Measurements from ENCODE around the gene BATF3.
A peak's percentile ranks its signal among the peaks of the same experiment; 100 is the strongest.

Gene BATF3

GRCh38 chr1:212702672-212703071 lies 3.0 kb upstream of the BATF3 start:
- no peak for DNase-seq

DNA sequence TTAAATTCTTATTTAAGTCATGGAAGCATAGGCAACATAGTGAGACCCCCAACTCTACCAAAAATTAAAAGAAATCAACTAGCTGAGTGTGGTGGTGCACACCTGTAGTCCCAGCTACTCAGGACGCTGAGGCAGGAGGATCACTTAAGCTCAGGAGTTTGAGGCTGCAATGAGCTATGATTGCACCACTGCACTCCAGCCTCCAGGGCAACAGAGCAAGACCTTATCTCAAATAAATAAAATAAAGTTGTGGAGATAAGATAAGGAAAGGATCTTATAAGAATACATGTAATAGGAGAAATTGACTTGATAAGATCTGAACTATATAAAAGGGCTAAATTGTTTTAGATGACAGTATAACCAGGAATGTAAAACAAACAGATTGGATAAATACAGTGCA lies 2.3 kb upstream of the BATF3 start:
- DNase-seq: no peak

DNA sequence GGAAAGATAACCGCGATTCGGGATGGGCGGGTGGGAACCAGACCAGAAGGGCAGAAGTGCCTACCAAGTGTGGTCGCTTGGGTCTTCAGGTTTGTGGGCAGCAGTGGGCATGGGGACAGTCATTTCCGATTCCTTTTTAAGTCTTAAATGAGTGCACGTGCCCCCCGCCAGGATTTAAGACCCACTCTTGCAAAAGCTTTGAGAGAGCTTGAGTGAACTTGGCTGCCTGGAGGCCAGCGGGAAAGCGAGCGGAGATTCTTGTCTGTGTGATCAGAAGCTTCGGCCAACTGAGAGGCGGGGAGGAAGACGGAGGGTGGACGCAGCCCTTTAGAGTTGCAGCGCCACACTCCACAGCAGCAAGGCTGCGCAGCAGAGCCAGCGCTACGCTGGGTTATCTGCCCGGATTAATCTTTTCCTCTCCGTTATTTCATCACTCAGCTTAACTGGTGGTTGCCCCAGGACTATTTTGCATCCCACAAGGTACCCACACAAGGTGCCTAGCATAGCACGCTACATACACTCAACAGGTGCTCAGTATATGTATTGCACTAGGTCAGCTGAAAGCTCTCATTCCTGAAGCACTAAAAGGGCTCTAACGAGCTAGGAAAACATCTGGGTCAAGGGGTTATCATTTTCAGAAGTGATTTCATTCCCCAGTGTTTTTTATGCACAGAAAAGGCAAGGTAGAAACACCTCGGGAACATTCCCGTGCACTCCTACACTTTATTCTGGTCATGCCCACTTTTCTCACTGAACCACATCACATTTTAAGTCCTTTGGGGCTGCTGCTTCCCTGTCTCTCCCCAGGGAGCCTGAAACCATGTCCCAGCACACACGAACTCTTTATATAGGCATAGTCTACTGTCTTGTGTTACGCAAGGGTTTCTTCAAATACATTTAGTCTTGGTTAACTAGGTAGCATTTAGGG lies 1.5 kb upstream of the BATF3 start:
- peak in 1 of 2 experiments; percentile 56 for DNase-seq

- peak; percentile 73 to 77 for DNase-seq
Measured at GRCh38 chr1:212700223-212700891, 717 bp upstream of the BATF3 start.

- DNase-seq: peak; percentile 73 to 76
Measured at GRCh38 chr1:212699104-212699624, 476 bp downstream of the BATF3 start.

GRCh38 chr1:212698467-212699103 lies 1.1 kb downstream of the BATF3 start:
- DNase-seq: no peak

DNA sequence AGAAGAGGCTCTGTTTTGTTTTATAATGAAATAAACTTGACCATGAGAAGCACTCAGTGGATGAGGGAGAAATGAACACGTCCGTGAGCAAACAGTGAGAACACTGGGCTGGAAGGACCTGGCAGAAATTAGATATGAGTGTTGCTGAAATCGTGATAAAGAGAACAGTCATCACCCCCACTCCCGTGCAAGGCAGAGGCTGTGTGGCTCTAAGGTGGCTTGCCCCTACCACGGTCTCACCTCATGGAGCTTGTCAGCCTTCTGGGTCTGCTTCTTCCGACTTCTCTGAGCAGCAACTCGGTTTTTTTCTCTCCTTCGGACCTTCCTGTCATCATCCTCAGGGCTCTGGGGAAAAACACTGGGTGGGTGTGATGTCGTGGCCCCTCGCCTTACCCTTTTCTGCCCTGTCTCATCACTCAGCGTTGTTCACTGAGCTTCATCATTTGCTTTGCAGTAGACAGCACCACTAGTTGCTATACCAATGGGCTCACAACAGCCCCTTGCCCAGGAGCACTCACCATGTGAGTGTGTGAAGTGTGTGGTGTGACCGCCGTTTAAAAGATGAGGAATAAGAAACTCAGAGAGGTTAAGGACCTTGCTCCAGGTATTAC lies 2.8 kb downstream of the BATF3 start:
- DNase-seq: no peak

- no peak for DNase-seq
Measured at GRCh38 chr1:212692774-212693644, 6.6 kb downstream of the BATF3 start.

- DNase-seq: peak; percentile 49 to 60
Measured at GRCh38 chr1:212691561-212692071, 8.0 kb downstream of the BATF3 start.

GRCh38 chr1:212690816-212691403 lies 8.7 kb downstream of the BATF3 start:
- DNase-seq: no peak

- no peak for DNase-seq
Measured at GRCh38 chr1:212689758-212690529, 9.7 kb downstream of the BATF3 start.

- DNase-seq: no peak
Measured at GRCh38 chr1:212689196-212689725, 10.4 kb downstream of the BATF3 start.

GRCh38 chr1:212688341-212689047 lies 11.1 kb downstream of the BATF3 start:
- no peak for DNase-seq

DNA sequence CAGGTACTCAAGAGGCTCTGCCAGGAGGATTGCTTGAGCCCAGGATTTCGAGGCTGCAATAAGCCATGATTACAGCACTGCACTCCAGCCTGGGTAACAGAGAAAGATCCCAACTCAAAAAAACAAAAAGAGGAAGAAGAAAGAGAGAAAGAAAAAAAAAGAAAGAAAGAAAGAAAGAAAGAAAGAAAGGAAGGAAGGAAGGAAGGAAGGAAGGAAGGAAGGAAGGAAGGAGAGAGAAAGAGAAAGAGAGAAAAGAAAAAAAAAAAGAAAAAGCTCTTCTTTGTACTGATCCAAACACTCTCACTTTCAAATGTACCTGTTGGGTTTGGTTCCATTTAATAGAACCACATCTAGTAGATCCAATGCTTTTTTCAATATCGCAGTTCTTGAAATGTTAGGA lies 11.8 kb downstream of the BATF3 start:
- DNase-seq: no peak

GRCh38 chr1:212686591-212686990 lies 13.0 kb downstream of the BATF3 start:
- no peak for DNase-seq

- no peak for DNase-seq
Measured at GRCh38 chr1:212686069-212686468, 13.6 kb downstream of the BATF3 start.

DNA sequence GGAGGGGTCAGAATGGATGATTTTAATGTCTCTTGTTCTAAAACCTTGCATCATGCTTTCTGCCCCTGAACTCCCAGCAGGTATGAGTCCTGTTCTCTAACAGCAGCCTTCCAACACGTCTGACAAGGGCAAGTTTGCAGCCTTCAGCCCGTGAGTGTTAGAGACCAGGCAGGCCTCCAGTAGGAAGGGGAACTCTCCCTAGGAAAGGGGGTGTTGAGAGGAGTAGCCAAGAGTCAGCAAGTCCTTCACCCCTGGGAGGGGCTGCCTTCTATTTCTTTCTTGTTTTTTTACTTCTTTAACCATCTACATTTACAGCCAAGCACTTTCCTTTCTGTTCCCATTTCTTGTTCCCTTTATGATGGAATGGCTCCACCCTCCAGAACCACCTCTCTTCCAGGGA lies 14.2 kb downstream of the BATF3 start:
- no peak for DNase-seq

DNA sequence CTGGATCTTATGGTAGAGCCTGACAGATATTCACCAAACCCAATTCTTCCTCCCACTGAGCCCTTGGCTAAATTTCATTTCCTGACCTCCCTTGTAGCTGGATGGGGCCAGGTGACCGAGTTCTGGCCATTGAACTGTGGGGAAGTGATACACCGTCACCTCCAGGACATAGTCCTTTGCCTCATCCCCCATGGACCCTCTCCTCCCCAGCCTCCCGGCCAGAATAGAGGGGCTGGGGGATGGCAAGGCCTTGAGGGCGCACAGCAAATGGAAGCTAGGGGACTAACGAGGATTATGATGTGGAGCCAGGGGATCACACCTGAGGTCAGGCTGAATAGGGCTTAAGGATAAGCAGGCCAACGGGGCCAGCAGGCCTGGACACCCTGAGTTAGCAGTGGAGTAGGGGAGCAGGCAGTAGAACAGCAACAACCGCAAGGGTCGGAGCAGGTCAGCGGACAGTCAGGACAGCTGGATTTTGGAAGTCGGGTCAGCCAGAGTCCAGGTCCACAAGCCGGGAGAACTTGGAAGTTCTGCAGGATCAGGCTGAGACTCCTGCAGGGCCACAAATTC lies 15.0 kb downstream of the BATF3 start:
- no peak for DNase-seq

- DNase-seq: no peak
Measured at GRCh38 chr1:212684076-212684475, 15.6 kb downstream of the BATF3 start.
